ENCODE measurements around the gene AZIN2.
"Not testable (repeated sequence)": the region's sequence is repeated elsewhere in the genome, so short reads cannot be mapped to it uniquely, and the experiment has no call there.

Gene AZIN2

GRCh38 chr1:33131191-33131590, 50.2 kb downstream of the AZIN2 start:
- no peak for DNase-seq

GRCh38 chr1:33132549-33132948, 51.6 kb downstream of the AZIN2 start:
- DNase-seq: no peak

- DNase-seq: no peak
These were observed 52.6 kb downstream of the AZIN2 start for GRCh38 chr1:33133478-33134105.

GRCh38 chr1:33136041-33136440, 55.1 kb downstream of the AZIN2 start:
- DNase-seq: not testable (repeated sequence)

GRCh38 chr1:33137800-33138199, 56.8 kb downstream of the AZIN2 start:
- no peak for DNase-seq

- DNase-seq: no peak
These were observed 59.5 kb downstream of the AZIN2 start for GRCh38 chr1:33140153-33141149.

GRCh38 chr1:33141216-33141615, 60.3 kb downstream of the AZIN2 start:
- DNase-seq: no peak

GRCh38 chr1:33141781-33142180, 60.8 kb downstream of the AZIN2 start:
- no peak for DNase-seq

GRCh38 chr1:33142483-33143064, 61.6 kb downstream of the AZIN2 start:
- DNase-seq: no peak

- DNase-seq: no peak
These were observed 62.2 kb downstream of the AZIN2 start for GRCh38 chr1:33143176-33143575.

- DNase-seq: no peak
These were observed 62.7 kb downstream of the AZIN2 start for GRCh38 chr1:33143698-33144097.

- DNase-seq: no peak
These were observed 65.0 kb downstream of the AZIN2 start for GRCh38 chr1:33146003-33146402.

- no peak for DNase-seq
These were observed 66.5 kb downstream of the AZIN2 start for GRCh38 chr1:33147275-33147996.

- DNase-seq: no peak
These were observed 67.0 kb downstream of the AZIN2 start for GRCh38 chr1:33147997-33148314.

GRCh38 chr1:33148615-33149014, 67.7 kb downstream of the AZIN2 start:
- no peak for DNase-seq

- DNase-seq: no peak
These were observed 68.7 kb downstream of the AZIN2 start for GRCh38 chr1:33149453-33150190.

GRCh38 chr1:33150522-33150921, 69.6 kb downstream of the AZIN2 start:
- no peak for DNase-seq

GRCh38 chr1:33151116-33151515, 70.2 kb downstream of the AZIN2 start:
- no peak for DNase-seq

- DNase-seq: no peak
These were observed 71.9 kb downstream of the AZIN2 start for GRCh38 chr1:33152685-33153432.

- no peak for DNase-seq
These were observed 72.7 kb downstream of the AZIN2 start for GRCh38 chr1:33153650-33154049.

GRCh38 chr1:33155877-33156538, 75.1 kb downstream of the AZIN2 start:
- no peak for DNase-seq

Measured in GOT3 (cell line).